IMR-90 (cell line): ENCODE data around the gene ZNF480. TPM values are rescaled to one million over a fixed set of nuclear protein-coding genes. Genes with fewer than 3 reads are reported as not detected.

Experiments used
- ATAC-seq: fragments of 200-7000 bp; cut with Tn5 transposase; 2 replicates; pipeline ENCODE4 v1.9.1; 2020; ENCODE audit warnings: low read depth, mild to moderate bottlenecking, moderate library complexity
- BruUV-seq: library from RNA; stranded (reverse); fragments of 400-500 nt; replicated peaks from 2 replicates; lab custom pipeline; 2021; lab: Mats Ljungman, UMichigan
- CTCF ChIA-PET: fragments of 300-600 bp; formaldehyde crosslinking; extraction: SDS; loops from one replicate; lab custom pipeline; 2021; ENCODE audit warnings: antibody characterized with exemption; lab: Yijun Ruan, JAX
- POLR2A ChIA-PET: fragments of 300-600 bp; sonication (Branson Sonifier 250); formaldehyde crosslinking; loops from one replicate; lab custom pipeline; 2022; ENCODE audit warnings: antibody characterized with exemption; ENCODE audit not compliant: unreplicated experiment; lab: Charles Lee
- DNase-seq: peaks from one replicate; pipeline ENCODE4 v3.0.0; 2013
- H2AFZ ChIP-seq: replicated peaks from 2 replicates; pipeline ENCODE3; 2013; ENCODE audit warnings: low read length, mild to moderate bottlenecking; ENCODE audit not compliant: poor library complexity
- H2AK5ac ChIP-seq: 2 replicates; pipeline ENCODE4 v1.6.1; 2013; ENCODE audit warnings: low read depth, low read length, inconsistent platforms
- H2AK9ac ChIP-seq: replicated peaks from 2 replicates; pipeline ENCODE3; 2013; ENCODE audit warnings: mild to moderate bottlenecking, low read depth, low read length, moderate library complexity; ENCODE audit not compliant: poor library complexity
- H2BK120ac ChIP-seq: 2 replicates; pipeline ENCODE4 v1.6.1; 2013; ENCODE audit warnings: low read depth, low read length, inconsistent platforms
- H2BK15ac ChIP-seq: 3 replicates; pipeline ENCODE4 v1.6.1; 2013; ENCODE audit warnings: low read depth, low read length, inconsistent platforms
- H2BK20ac ChIP-seq: 2 replicates; pipeline ENCODE4 v1.6.1; 2013; ENCODE audit warnings: low read depth, mild to moderate bottlenecking, inconsistent platforms, low read length, moderate library complexity
- H2BK5ac ChIP-seq: 2 replicates; pipeline ENCODE4 v1.6.1; 2013; ENCODE audit warnings: mild to moderate bottlenecking, low read depth, low read length, inconsistent platforms; ENCODE audit not compliant: poor library complexity, severe bottlenecking
- H3K14ac ChIP-seq: replicated peaks from 2 replicates; pipeline ENCODE4 v1.6.1; 2013; ENCODE audit warnings: low read depth, low read length, inconsistent platforms
- H3K18ac ChIP-seq: 2 replicates; pipeline ENCODE4 v1.6.1; 2013; ENCODE audit warnings: low read depth, low read length, control low read depth
- H3K23ac ChIP-seq: 2 replicates; pipeline ENCODE4 v1.6.1; 2013; ENCODE audit warnings: low read depth, low read length, inconsistent platforms
- H3K27ac ChIP-seq: 2 replicates; pipeline ENCODE4 v1.5.1; 2013; ENCODE audit warnings: mild to moderate bottlenecking, control low read depth, low read length; ENCODE audit not compliant: insufficient read depth
- H3K27me3 ChIP-seq: 2 replicates; pipeline ENCODE4 v1.6.1; 2013; ENCODE audit warnings: low read length; ENCODE audit not compliant: control insufficient read depth, insufficient read depth
- H3K36me3 ChIP-seq: 2 replicates; pipeline ENCODE4 v1.6.1; 2013; ENCODE audit warnings: low read length, mixed read lengths; ENCODE audit not compliant: control insufficient read depth, insufficient read depth
- H3K4ac ChIP-seq: 2 replicates; pipeline ENCODE4 v1.6.1; 2013; ENCODE audit warnings: low read depth, low read length, inconsistent platforms
- H3K4me1 ChIP-seq: 2 replicates; pipeline ENCODE4 v1.6.1; 2013; ENCODE audit warnings: low read length, mixed read lengths; ENCODE audit not compliant: control insufficient read depth, insufficient read depth
- H3K4me2 ChIP-seq: 2 replicates; pipeline ENCODE4 v1.6.1; 2013; ENCODE audit warnings: low read depth, mild to moderate bottlenecking, control low read depth, low read length, moderate library complexity
- H3K4me3 ChIP-seq: 2 replicates; pipeline ENCODE4 v1.5.1; 2013; ENCODE audit warnings: low read depth, mild to moderate bottlenecking, control low read depth, low read length, moderate library complexity; ENCODE audit not compliant: insufficient read depth
- H3K56ac ChIP-seq: 2 replicates; pipeline ENCODE4 v1.6.1; 2013; ENCODE audit warnings: low read length, inconsistent platforms; ENCODE audit not compliant: insufficient read depth; ENCODE audit errors: extremely low read depth
- H3K79me1 ChIP-seq, 2 experiments: 2 replicates each; pipeline ENCODE4 v1.6.1; 2013; ENCODE audit warnings: low read length in 2 of 2, inconsistent platforms in 1 of 2, low read depth in 1 of 2
- H3K9ac ChIP-seq: 2 replicates; pipeline ENCODE4 v1.6.1; 2013; ENCODE audit warnings: low read depth, low read length, control low read depth
- H3K9me1 ChIP-seq: 2 replicates; pipeline ENCODE4 v1.6.1; 2013; ENCODE audit warnings: low read length, inconsistent platforms; ENCODE audit not compliant: insufficient read depth
- H3K9me3 ChIP-seq: 2 replicates; pipeline ENCODE4 v1.6.1; 2013; ENCODE audit warnings: low read length; ENCODE audit not compliant: control insufficient read depth, insufficient read depth
- H4K20me1 ChIP-seq: 2 replicates; pipeline ENCODE4 v1.6.1; 2013; ENCODE audit warnings: low read length, inconsistent platforms; ENCODE audit not compliant: insufficient read depth
- H4K5ac ChIP-seq: 2 replicates; pipeline ENCODE4 v1.6.1; 2013; ENCODE audit warnings: mild to moderate bottlenecking, low read depth, low read length, control low read depth
- H4K8ac ChIP-seq, 2 experiments: 2 replicates each; pipeline ENCODE4 v1.6.1; 2013; ENCODE audit warnings: low read depth in 2 of 2, low read length in 2 of 2, control low read depth in 1 of 2, inconsistent platforms in 1 of 2
- H4K91ac ChIP-seq: 2 replicates; pipeline ENCODE4 v1.6.1; 2013; ENCODE audit warnings: low read depth, low read length, inconsistent platforms; ENCODE audit not compliant: insufficient read depth
- RCOR1 ChIP-seq: IDR thresholded peaks from 2 replicates; pipeline ENCODE4 v1.6.1; 2012; ENCODE audit warnings: mild to moderate bottlenecking, low read length, improper control_type of control experiment; ENCODE audit not compliant: insufficient replicate concordance
- WGBS, 2 experiments: methylation state at CpG; one replicate each; pipeline versions ENCODE4 v1.1.5 to v1.1.7; 2013; ENCODE audit warnings: missing lambda C conversion rate in 2 of 2; ENCODE audit not compliant: insufficient read length in 1 of 2; ENCODE audit errors: extremely low coverage in 2 of 2; 5-methylcytosine and 5-hydroxymethylcytosine counted together
- dilution Hi-C: fragments of 300-500 bp; cut with HindIII; formaldehyde crosslinking; loops from one replicate; pipeline ENCODE4 v1.14.3; 2018; ENCODE audit warnings: low sequenced_read_pairs; ENCODE audit not compliant: unreplicated experiment
- in situ Hi-C: fragments of 300-500 bp; cut with MboI; formaldehyde crosslinking; loops from 3 replicates; pipeline ENCODE4 v1.14.3; 2019; ENCODE audit warnings: low sequenced_read_pairs, inconsistent platforms, mixed read lengths
- intact Hi-C: fragments of 100-400 bp; cut with micrococcal nuclease; formaldehyde crosslinking; loops from 2 replicates; pipeline ENCODE4 v1.10.0; 2022
- polyA plus RNA-seq, 3 experiments: library from polyadenylated mRNA; depleted of rRNA; stranded (reverse); fragments of >200 nt; gene quantifications; 2 replicates each; pipeline ENCODE4 v1.2.3, GENCODE V29; 2012; ENCODE audit warnings: low replicate concordance in 1 of 3
- total RNA-seq: library from RNA; depleted of rRNA; stranded (reverse); fragments of >200 nt; gene quantifications from 2 replicates; pipeline ENCODE4 v1.2.3, GENCODE V29; 2012

Gene ZNF480
- total and polyA plus RNA-seq, 2 of the 4 experiments (the other 2 are of a cell fraction) = 6.3 to 10.9 TPM

- Histone ChIP-seq H2BK15ac (no peak overlapping the region), H3K4me1 (no peaks in the 10 kb centered on the region), H3K27ac (no peak overlapping the region), H3K27me3 (no peaks in the 10 kb centered on the region), H3K9me1 (no peaks in the 10 kb centered on the region), H3K36me3 (peaks cover 17% of the 10 kb centered on the region), H2AK5ac (no peak overlapping the region), H3K56ac (no peak overlapping the region), H2AFZ (no peak overlapping the region), H3K4ac (no peak overlapping the region), H2BK5ac (no peak overlapping the region), H3K79me1 (peaks cover 6 to 7% of the 10 kb centered on the region in 2 experiments; a peak in 3 of 4 replicates), H3K9ac (no peak overlapping the region), H3K14ac (no peak overlapping the region), H3K23ac (no peak overlapping the region), H4K20me1 (no peaks in the 10 kb centered on the region), H4K5ac (no peak overlapping the region), H2BK20ac (no peak overlapping the region), H2BK120ac (no peak overlapping the region), H3K4me2 (no peak overlapping the region), H2AK9ac (no peak overlapping the region), H3K4me3 (no peak overlapping the region), H3K18ac (no peak overlapping the region), H4K91ac (no peak overlapping the region), H3K9me3 (peaks cover 52% of the 10 kb centered on the region), H4K8ac (no peak overlapping the region)
- TF ChIP-seq RCOR1 = no peak
- no CpG with 5 or more reads among the region's 8 CpGs for WGBS, 2 experiments
- dilution Hi-C loops = no loop called here
- CTCF ChIA-PET = no interaction called here
- in situ Hi-C loops = no loop called here
- intact Hi-C loops = no loop called here
- DNase-seq (no peak), ATAC-seq (no peak)
- no TSS peak for BruUV-seq
- POLR2A ChIA-PET = no interaction called here
Measured at GRCh38 chr19:52366414-52366824, 69.5 kb downstream of the ZNF480 start.
